ENCODE measurements around the gene ZP4. TPM values are rescaled to one million over a fixed set of nuclear protein-coding genes. Genes with fewer than 3 reads are reported as not detected.

Gene ZP4
- total RNA-seq, 1 experiment from 2014 or later = not detected

DNA sequence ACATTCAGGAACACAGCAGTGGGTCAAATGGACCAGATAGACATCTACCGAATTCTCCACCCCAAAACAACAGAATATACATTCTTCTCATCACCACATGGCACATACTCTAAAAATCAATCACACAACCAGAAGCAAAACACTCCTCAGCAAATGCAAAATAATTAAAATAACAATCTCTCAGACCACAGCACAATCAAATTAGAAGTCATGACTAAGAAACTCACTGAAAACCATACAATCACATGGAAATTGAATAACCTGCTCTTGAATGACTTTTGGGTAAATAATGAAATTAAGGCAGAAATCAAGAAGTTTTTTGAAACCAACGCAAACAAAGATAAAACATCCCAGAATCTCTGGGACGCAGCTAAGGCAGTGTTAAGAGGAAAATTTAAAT is 49.2 kb downstream of the ZP4 start:
- Histone ChIP-seq H3F3A (ENCODE audit: low read length, unreplicated experiment) (no peaks in the 10 kb centered on the region), H2AFZ (ENCODE audit: low read length) (no peak overlapping the region), H3K4me3 (ENCODE audit: low read length) (no peak overlapping the region), H3K4me1 (ENCODE audit: insufficient read depth, low read length) (no peaks in the 10 kb centered on the region), H3K9me3 (ENCODE audit: low read length) (no peaks in the 10 kb centered on the region), H3K36me3 (ENCODE audit: low read depth, low read length) (no peaks in the 10 kb centered on the region), H3K4me2 (ENCODE audit: low read length) (no peak overlapping the region), H3K9ac (ENCODE audit: low read length) (no peak overlapping the region), H3K27me3 (ENCODE audit: low read length) (no peaks in the 10 kb centered on the region), H3K9me2 (replicated peaks; ENCODE audit: low read length) (no peaks in the 10 kb centered on the region), H3K79me2 (ENCODE audit: low read length) (no peaks in the 10 kb centered on the region), H4K20me1 (ENCODE audit: low read length) (no peaks in the 10 kb centered on the region), H3K27ac (ENCODE audit: low read length) (no peak overlapping the region)
- POLR2A ChIA-PET (ENCODE audit: unreplicated experiment) = no interaction called here
- BruUV-seq (replicated peaks) = no TSS peak
- ATAC-seq = no peak
- DNase-seq = no peak
- CTCF ChIA-PET = no interaction called here
- TF ChIP-seq, protein P1, sequence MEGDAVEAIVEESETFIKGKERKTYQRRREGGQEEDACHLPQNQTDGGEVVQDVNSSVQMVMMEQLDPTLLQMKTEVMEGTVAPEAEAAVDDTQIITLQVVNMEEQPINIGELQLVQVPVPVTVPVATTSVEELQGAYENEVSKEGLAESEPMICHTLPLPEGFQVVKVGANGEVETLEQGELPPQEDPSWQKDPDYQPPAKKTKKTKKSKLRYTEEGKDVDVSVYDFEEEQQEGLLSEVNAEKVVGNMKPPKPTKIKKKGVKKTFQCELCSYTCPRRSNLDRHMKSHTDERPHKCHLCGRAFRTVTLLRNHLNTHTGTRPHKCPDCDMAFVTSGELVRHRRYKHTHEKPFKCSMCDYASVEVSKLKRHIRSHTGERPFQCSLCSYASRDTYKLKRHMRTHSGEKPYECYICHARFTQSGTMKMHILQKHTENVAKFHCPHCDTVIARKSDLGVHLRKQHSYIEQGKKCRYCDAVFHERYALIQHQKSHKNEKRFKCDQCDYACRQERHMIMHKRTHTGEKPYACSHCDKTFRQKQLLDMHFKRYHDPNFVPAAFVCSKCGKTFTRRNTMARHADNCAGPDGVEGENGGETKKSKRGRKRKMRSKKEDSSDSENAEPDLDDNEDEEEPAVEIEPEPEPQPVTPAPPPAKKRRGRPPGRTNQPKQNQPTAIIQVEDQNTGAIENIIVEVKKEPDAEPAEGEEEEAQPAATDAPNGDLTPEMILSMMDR (conservative IDR thresholded peaks at IDR 0.05; ENCODE audit: low read depth, low read length) = no peak
- no peak for TF ChIP-seq EZH2phosphoT487 (IDR thresholded peaks at IDR 0.05; ENCODE audit: borderline replicate concordance, low read length)
- TF ChIP-seq EZH2 (IDR thresholded peaks at IDR 0.05; ENCODE audit: low read length, unreplicated experiment) = no peak
- intact Hi-C loops (cut with micrococcal nuclease) = no loop called here

DNA sequence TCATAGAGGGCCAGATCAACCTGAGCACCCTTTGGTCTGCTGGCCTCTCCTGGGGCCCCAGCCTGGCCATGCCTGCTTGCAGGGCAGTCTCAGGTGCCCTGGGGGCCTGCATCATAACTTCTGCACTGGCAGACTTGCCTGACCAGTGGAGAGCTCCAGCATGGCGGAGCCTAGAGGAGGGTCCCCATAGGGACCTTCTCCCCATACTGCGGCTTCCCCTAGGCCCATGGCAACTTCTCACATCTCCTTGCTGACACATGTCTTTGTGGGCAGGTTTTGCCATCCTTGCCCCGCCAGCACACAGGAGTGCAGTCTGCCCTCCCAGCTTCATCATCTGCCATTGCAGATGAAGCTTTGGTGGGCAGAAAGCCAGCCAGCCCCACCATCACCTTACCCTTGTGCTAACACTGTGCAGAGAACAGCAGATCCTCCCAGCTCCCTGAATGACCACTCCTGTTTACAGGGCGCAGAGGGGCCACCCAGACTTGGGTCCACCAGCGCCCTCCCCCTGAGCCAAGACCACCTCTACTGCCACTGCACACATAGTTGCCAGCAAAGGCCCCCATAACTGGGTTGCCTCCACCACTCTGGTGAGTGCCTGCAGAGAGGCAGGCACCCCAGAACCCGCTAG is 51.7 kb downstream of the ZP4 start:
- no peak overlapping the region for H3K9ac ChIP-seq (ENCODE audit: low read length)
- H3K27me3 ChIP-seq (ENCODE audit: low read length) = no peaks in the 10 kb centered on the region
- no peaks in the 10 kb centered on the region for H4K20me1 ChIP-seq (ENCODE audit: low read length)
- BruUV-seq (replicated peaks) = no TSS peak
- no peaks in the 10 kb centered on the region for H3K4me1 ChIP-seq (ENCODE audit: insufficient read depth, low read length)
- no peak for TF ChIP-seq EZH2 (IDR thresholded peaks at IDR 0.05; ENCODE audit: low read length, unreplicated experiment)
- TF ChIP-seq, protein P1 (conservative IDR thresholded peaks at IDR 0.05; ENCODE audit: low read depth, low read length) = no peak
- TF ChIP-seq EZH2phosphoT487 (IDR thresholded peaks at IDR 0.05; ENCODE audit: borderline replicate concordance, low read length) = no peak
- intact Hi-C loops (cut with micrococcal nuclease) = no loop called here
- no peak overlapping the region for H3K4me2 ChIP-seq (ENCODE audit: low read length)
- no peaks in the 10 kb centered on the region for H3K9me3 ChIP-seq (ENCODE audit: low read length)
- H3K27ac ChIP-seq (ENCODE audit: low read length) = no peak overlapping the region
- no peaks in the 10 kb centered on the region for H3K36me3 ChIP-seq (ENCODE audit: low read depth, low read length)
- POLR2A ChIA-PET (ENCODE audit: unreplicated experiment) = no interaction called here
- H2AFZ ChIP-seq (ENCODE audit: low read length) = no peak overlapping the region
- H3K9me2 ChIP-seq (replicated peaks; ENCODE audit: low read length) = no peaks in the 10 kb centered on the region
- H3K79me2 ChIP-seq (ENCODE audit: low read length) = no peaks in the 10 kb centered on the region
- H3K4me3 ChIP-seq (ENCODE audit: low read length) = no peak overlapping the region
- H3F3A ChIP-seq (ENCODE audit: low read length, unreplicated experiment) = no peaks in the 10 kb centered on the region
- DNase-seq = no peak
- CTCF ChIA-PET = interaction anchor here (0.7 kb wide), 1 partner anchor 17 kb away, joined by 3 read pairs; no protein-coding TSS in a partner anchor
- no peak for ATAC-seq

DNA sequence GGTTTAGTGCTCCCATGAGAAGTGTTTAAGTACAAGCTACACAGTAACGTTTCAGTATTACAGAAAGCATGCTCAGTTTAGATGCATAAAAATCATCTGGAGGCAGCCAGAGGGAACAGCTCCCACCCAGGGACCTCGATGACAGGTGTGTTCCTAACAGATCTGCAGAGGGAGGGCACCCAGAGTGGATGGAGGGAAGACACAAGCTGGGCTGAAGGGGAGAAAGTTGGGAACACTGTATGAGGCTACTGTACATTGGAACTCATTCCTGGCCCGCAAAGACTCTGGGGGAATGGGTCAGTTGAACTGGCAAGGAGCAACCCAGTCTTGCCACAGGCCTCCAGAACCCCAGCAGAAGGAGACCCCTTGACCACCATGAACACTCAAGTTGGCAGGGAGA is 52.4 kb downstream of the ZP4 start:
- H2AFZ ChIP-seq (ENCODE audit: low read length) = no peak overlapping the region
- no peaks in the 10 kb centered on the region for H3K9me2 ChIP-seq (replicated peaks; ENCODE audit: low read length)
- no peak overlapping the region for H3K27ac ChIP-seq (ENCODE audit: low read length)
- TF ChIP-seq EZH2phosphoT487 (IDR thresholded peaks at IDR 0.05; ENCODE audit: borderline replicate concordance, low read length) = no peak
- TF ChIP-seq, protein P1 (conservative IDR thresholded peaks at IDR 0.05; ENCODE audit: low read depth, low read length) = no peak
- TF ChIP-seq EZH2 (IDR thresholded peaks at IDR 0.05; ENCODE audit: low read length, unreplicated experiment) = no peak
- POLR2A ChIA-PET (ENCODE audit: unreplicated experiment) = interaction anchor here (0.6 kb wide), 1 partner anchor 113 kb away, joined by 3 read pairs; no protein-coding TSS in a partner anchor
- no peaks in the 10 kb centered on the region for H3K9me3 ChIP-seq (ENCODE audit: low read length)
- no TSS peak for BruUV-seq (replicated peaks)
- H3K4me1 ChIP-seq (ENCODE audit: insufficient read depth, low read length) = no peaks in the 10 kb centered on the region
- no peak overlapping the region for H3K9ac ChIP-seq (ENCODE audit: low read length)
- intact Hi-C loops (cut with micrococcal nuclease) = no loop called here
- CTCF ChIA-PET = no interaction called here
- no peaks in the 10 kb centered on the region for H3K79me2 ChIP-seq (ENCODE audit: low read length)
- DNase-seq = no peak
- no peak overlapping the region for H3K4me2 ChIP-seq (ENCODE audit: low read length)
- ATAC-seq = no peak
- no peaks in the 10 kb centered on the region for H3K36me3 ChIP-seq (ENCODE audit: low read depth, low read length)
- H3K4me3 ChIP-seq (ENCODE audit: low read length) = no peak overlapping the region
- H3K27me3 ChIP-seq (ENCODE audit: low read length) = no peaks in the 10 kb centered on the region
- H4K20me1 ChIP-seq (ENCODE audit: low read length) = no peaks in the 10 kb centered on the region
- no peaks in the 10 kb centered on the region for H3F3A ChIP-seq (ENCODE audit: low read length, unreplicated experiment)
